ENCODE results near the gene ODC1.

DNA sequence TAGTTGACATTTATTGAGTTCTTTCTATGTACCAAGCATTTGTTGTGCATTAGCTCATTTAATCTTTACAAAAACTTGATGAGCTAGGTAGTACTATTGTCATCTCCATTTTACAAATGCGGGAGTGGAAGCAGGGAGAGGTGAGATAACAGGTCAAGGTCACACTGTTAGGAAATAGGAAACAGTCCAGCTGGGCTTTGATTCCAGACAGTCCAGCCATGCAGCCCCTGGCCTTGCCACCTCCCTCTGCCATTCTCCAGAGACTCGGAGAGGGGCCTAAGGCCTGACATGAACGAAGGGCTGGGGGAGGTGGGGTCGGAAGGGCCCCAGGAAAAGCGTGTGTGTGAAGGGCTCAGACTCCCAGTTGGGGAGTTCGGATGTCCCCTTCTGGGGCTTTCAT lies 55.6 kb downstream of the ODC1 start:
- no peak for TF ChIP-seq TEAD4 (IDR thresholded peaks at IDR 0.05)
- TF ChIP-seq CEBPB (IDR thresholded peaks at IDR 0.05), result no peak
- no peak for TF ChIP-seq TCF12 (IDR thresholded peaks at IDR 0.05; ENCODE audit: low read depth)
- no peak for TF ChIP-seq TAF1 (IDR thresholded peaks at IDR 0.05; ENCODE audit: low read depth)
- TF ChIP-seq RAD21 (IDR thresholded peaks at IDR 0.05; ENCODE audit: low read depth), result no peak
- no peak for TF ChIP-seq NFIC (IDR thresholded peaks at IDR 0.05)
- no peak for TF ChIP-seq FOXM1 (IDR thresholded peaks at IDR 0.05; ENCODE audit: borderline replicate concordance, low read depth)
- no peak for TF ChIP-seq YY1 (IDR thresholded peaks at IDR 0.05; ENCODE audit: low read depth)
- no peak for TF ChIP-seq CREB1 (IDR thresholded peaks at IDR 0.05; ENCODE audit: low read depth)
- TF ChIP-seq, protein P1, sequence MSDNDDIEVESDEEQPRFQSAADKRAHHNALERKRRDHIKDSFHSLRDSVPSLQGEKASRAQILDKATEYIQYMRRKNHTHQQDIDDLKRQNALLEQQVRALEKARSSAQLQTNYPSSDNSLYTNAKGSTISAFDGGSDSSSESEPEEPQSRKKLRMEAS (IDR thresholded peaks at IDR 0.05), result no peak
- TF ChIP-seq, protein P2, sequence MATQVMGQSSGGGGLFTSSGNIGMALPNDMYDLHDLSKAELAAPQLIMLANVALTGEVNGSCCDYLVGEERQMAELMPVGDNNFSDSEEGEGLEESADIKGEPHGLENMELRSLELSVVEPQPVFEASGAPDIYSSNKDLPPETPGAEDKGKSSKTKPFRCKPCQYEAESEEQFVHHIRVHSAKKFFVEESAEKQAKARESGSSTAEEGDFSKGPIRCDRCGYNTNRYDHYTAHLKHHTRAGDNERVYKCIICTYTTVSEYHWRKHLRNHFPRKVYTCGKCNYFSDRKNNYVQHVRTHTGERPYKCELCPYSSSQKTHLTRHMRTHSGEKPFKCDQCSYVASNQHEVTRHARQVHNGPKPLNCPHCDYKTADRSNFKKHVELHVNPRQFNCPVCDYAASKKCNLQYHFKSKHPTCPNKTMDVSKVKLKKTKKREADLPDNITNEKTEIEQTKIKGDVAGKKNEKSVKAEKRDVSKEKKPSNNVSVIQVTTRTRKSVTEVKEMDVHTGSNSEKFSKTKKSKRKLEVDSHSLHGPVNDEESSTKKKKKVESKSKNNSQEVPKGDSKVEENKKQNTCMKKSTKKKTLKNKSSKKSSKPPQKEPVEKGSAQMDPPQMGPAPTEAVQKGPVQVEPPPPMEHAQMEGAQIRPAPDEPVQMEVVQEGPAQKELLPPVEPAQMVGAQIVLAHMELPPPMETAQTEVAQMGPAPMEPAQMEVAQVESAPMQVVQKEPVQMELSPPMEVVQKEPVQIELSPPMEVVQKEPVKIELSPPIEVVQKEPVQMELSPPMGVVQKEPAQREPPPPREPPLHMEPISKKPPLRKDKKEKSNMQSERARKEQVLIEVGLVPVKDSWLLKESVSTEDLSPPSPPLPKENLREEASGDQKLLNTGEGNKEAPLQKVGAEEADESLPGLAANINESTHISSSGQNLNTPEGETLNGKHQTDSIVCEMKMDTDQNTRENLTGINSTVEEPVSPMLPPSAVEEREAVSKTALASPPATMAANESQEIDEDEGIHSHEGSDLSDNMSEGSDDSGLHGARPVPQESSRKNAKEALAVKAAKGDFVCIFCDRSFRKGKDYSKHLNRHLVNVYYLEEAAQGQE (IDR thresholded peaks at IDR 0.05; ENCODE audit: low read depth), result no peak
- no peak for TF ChIP-seq EP300 (IDR thresholded peaks at IDR 0.05; ENCODE audit: borderline replicate concordance)
- TF ChIP-seq ZBTB7A (IDR thresholded peaks at IDR 0.05; ENCODE audit: low read depth), result no peak
- TF ChIP-seq EGR1 (IDR thresholded peaks at IDR 0.05), result no peak

Data from Ishikawa (cell line).